ENCODE measurements around the gene TIMM23.
"Not testable (repeated sequence)": the region's sequence is repeated elsewhere in the genome, so short reads cannot be mapped to it uniquely, and the experiment has no call there.

The TIMM23 gene, protein sequence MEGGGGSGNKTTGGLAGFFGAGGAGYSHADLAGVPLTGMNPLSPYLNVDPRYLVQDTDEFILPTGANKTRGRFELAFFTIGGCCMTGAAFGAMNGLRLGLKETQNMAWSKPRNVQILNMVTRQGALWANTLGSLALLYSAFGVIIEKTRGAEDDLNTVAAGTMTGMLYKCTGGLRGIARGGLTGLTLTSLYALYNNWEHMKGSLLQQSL

DNA sequence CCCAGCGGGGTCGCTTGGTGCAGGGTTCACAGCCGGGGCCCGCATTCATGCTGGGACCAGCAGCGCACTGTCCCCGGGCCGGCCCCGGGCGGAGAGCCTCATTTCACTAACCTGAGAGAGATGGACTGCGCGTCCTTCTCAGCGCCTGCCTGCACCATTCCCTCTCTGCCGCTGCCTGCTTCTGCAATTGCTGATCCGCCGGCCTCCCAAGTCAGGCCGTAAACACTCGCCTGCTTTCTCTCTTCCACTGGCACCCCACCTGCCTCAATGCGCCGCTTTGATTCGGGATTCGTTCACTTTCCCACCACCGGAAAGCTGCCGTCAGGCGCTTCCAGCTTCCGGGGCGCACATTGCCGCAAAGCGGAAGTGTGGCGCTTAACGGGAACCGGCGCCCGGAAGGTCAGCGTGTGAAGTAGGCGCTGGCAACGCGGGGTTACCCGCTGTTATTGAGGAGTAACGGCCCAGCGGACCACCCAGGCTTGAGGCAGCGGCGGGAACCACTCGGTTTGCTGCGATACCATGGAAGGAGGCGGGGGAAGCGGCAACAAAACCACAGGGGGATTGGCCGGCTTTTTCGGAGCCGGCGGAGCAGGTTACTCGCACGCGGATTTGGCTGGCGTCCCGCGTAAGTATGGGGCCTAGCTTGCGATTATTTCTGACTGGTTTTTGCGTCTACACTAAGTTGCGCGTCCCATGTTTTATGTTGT is at the start of gene TIMM23:
Gene TIMM23, plus strand, starts transcription at position 384 of the 707 bp plus-strand sequence. Its CDS starts 136 bp downstream, at position 520.
- H3K36me3 Mint-ChIP-seq (ENCODE audit: low read depth) = peaks cover 15% of the 10 kb centered on the region
- H3K4me3 Mint-ChIP-seq = peak within 1 kb of the TSS; percentile 100
- not testable (repeated sequence) for H3K9me3 Mint-ChIP-seq; H3K27me3 Mint-ChIP-seq (ENCODE audit: low read depth)
- H3K4me1 Mint-ChIP-seq (ENCODE audit: low read depth) = peaks cover 30% of the 10 kb centered on the region
- H3K27ac Mint-ChIP-seq = peak within 1 kb of the TSS; percentile 92

DNA sequence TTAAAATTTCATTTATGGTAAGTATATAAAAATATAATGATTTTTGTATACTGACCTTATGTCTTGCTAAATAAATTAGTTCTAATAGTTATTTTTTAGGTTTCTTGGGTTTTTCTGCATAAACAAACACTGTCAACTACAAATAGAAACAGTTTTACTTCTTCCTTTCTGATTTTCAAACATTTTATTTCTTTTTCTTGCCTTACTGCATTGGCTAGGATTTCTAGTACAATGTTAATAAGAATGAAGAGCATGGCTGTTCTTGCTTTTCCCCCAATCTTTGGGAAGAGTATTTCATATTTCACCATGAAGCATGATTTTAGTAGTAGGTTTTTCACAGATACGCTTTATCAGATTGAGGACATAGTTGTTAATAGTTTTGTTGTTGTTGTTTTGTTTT is 45.5 kb upstream of the TIMM23 start:
- not testable (repeated sequence) for H3K27me3 Mint-ChIP-seq (ENCODE audit: low read depth); H3K9me3 Mint-ChIP-seq; H3K27ac Mint-ChIP-seq; H3K4me1 Mint-ChIP-seq (ENCODE audit: low read depth); H3K36me3 Mint-ChIP-seq (ENCODE audit: low read depth); H3K4me3 Mint-ChIP-seq

DNA sequence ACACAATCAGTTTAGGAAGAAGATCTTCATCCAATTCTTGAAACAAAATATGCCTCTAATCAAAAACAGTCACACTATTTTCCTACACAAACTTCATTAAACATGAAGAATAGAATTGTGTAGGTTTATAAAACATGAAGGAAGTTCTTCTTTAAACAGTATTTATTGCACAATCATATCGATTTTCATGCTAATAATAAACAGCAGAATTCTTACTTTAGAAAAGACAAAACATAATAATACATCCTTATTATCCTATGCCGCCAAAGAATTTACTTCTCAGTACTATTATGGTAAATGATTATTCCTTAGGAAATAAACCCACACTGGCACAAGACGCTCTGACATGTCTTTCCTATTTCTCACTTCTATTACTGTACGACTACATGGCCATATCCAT is 41.0 kb upstream of the TIMM23 start:
- peaks cover 15% of the 10 kb centered on the region for H3K36me3 Mint-ChIP-seq (ENCODE audit: low read depth)

DNA sequence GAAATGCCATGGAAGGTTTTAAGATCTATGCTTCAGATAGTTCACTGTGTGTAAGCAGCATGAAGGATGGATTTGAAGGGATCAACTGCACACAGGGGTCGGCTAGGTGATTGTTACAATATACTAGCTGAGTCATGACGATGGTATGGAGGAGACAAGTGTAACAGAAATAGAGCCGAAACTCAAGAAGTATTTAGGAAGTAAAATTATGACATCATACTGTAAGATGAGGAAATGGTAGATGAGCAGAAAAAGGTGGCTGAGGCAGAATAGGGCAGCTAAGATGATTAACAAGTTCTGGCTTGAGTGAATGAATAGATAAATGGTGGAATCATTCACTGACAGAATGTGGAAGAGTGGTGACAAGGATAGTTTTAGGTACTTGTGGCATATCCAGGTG is 37.5 kb upstream of the TIMM23 start:
- H3K4me3 Mint-ChIP-seq; H3K36me3 Mint-ChIP-seq (ENCODE audit: low read depth); H3K9me3 Mint-ChIP-seq; H3K27ac Mint-ChIP-seq; H3K27me3 Mint-ChIP-seq (ENCODE audit: low read depth); H3K4me1 Mint-ChIP-seq (ENCODE audit: low read depth): not testable (repeated sequence)

More for the DNA sequence above, 41.0 kb upstream of the TIMM23 start:
- H3K4me3 Mint-ChIP-seq; H3K27me3 Mint-ChIP-seq (ENCODE audit: low read depth); H3K4me1 Mint-ChIP-seq (ENCODE audit: low read depth); H3K9me3 Mint-ChIP-seq; H3K27ac Mint-ChIP-seq: not testable (repeated sequence)

DNA sequence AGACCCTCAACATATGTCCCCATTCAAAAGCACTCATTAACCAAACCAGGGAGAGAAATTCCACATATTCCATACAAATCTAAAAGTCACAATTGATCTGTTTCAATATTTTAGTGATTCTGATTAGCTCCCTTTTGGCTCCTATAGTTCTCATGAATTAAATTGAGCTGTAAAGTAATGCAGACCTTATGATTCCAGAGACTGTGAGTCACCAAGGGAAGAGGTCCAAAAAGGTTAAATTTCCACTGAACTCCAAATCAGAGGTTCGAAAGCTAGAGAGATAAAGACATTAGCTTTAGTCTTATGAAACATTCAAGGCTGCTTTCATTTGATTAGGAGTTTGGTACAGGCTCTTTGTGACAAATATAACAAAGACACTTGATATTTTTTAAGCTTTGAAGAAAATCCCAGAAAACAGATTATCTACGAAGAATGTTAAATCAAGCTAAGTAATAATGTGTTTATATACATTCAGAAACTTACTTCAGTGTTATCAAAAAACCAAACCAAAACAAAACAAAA is 33.1 kb upstream of the TIMM23 start:
- not testable (repeated sequence) for H3K9me3 Mint-ChIP-seq; H3K27ac Mint-ChIP-seq; H3K4me3 Mint-ChIP-seq; H3K27me3 Mint-ChIP-seq (ENCODE audit: low read depth); H3K36me3 Mint-ChIP-seq (ENCODE audit: low read depth); H3K4me1 Mint-ChIP-seq (ENCODE audit: low read depth)

DNA sequence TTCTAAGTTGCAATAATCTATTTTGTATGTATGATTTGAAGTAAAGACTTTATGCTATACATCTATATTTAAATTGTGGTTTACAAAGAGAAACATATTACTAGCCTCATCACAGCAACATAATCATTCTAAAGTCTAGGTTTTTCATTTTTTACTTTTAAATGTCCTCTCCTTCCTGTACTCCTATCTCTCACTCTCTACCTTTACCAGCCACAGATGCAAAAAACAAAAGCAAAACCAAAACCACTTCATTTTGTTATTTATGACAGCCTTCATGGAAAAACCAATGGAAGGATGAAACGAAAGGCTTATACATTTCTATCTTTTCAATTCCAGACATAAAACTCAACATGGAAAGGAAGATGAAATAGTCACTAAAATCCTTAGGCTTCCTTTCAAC is 31.1 kb upstream of the TIMM23 start:
- not testable (repeated sequence) for H3K4me1 Mint-ChIP-seq (ENCODE audit: low read depth); H3K27me3 Mint-ChIP-seq (ENCODE audit: low read depth); H3K36me3 Mint-ChIP-seq (ENCODE audit: low read depth); H3K4me3 Mint-ChIP-seq; H3K9me3 Mint-ChIP-seq; H3K27ac Mint-ChIP-seq

DNA sequence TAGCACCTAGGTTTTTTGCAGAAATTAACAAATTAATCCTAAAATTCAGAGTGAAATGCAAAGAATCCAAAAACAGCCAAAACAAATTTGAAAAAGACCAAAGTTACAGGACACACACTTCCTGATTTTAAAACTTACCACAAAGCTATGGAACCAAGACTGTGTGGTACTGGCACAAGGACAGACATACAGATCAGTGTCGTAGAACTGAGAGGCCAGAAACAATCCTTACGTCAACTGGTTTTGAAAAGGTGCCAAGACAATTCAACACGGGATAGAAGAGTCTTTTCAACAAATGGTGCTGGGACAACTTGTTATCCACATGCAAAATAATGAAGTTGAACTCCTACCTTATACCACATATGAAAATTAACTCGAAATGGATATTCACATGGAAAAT is 26.8 kb upstream of the TIMM23 start:
- H3K27ac Mint-ChIP-seq; H3K4me1 Mint-ChIP-seq (ENCODE audit: low read depth); H3K9me3 Mint-ChIP-seq; H3K27me3 Mint-ChIP-seq (ENCODE audit: low read depth); H3K36me3 Mint-ChIP-seq (ENCODE audit: low read depth); H3K4me3 Mint-ChIP-seq: not testable (repeated sequence)

DNA sequence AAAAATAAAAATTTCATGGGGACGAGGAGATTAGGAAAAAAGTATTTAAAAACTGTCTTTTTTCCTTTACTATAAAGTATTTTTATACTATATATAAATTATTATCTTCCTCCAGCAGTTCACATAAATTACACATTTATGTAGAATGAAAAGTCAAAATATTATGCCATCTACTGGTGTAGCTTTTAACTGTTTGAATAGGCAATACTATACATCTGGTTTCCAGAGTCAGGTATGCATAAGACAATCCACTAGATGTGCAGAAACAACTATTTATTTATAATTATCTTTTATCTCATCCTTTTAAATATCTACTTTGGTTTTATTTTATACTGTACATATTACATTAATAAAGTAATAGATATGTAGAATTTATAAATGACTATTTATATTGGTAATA is 24.9 kb upstream of the TIMM23 start:
- not testable (repeated sequence) for H3K36me3 Mint-ChIP-seq (ENCODE audit: low read depth); H3K27ac Mint-ChIP-seq; H3K4me3 Mint-ChIP-seq; H3K9me3 Mint-ChIP-seq; H3K4me1 Mint-ChIP-seq (ENCODE audit: low read depth); H3K27me3 Mint-ChIP-seq (ENCODE audit: low read depth)

DNA sequence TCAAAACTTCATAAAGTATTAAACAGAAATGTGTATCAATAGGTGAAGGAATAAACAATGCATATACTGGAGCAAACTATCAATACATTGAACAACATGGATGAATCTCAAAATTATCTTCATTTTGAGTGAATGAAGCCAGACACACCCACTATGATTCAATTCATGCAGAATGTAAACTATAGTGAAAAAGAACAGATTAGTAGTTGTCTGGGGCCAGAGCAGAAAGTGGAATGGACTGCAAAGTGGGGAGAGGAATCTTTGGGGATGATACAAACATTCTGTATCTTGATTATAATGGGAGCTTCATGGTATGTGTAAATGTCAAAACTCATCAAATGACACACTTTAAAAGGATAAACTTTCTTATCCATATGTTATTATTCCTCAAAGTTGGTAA is 23.5 kb upstream of the TIMM23 start:
- H3K4me3 Mint-ChIP-seq; H3K27me3 Mint-ChIP-seq (ENCODE audit: low read depth); H3K27ac Mint-ChIP-seq; H3K36me3 Mint-ChIP-seq (ENCODE audit: low read depth); H3K9me3 Mint-ChIP-seq; H3K4me1 Mint-ChIP-seq (ENCODE audit: low read depth): not testable (repeated sequence)

DNA sequence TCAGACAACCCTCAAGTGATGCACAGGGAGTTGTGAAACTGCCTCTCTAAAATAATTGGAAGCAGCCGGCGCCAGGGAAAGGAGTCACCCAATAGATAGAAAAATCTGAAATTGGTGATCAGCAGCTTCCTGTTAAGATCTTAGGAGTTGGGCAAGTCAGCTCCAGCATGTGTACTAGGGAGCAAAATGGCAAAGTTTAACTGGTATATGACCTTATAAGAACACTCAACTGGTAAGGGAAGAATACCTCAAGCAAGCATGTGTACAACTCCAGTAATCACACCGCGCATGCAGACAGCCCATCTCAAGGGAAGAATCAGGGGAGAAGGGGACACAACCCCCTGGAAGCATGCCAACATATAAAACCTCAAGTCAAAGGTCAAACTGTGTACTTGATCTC is 17.9 kb upstream of the TIMM23 start:
- H3K4me1 Mint-ChIP-seq (ENCODE audit: low read depth); H3K36me3 Mint-ChIP-seq (ENCODE audit: low read depth); H3K27me3 Mint-ChIP-seq (ENCODE audit: low read depth); H3K4me3 Mint-ChIP-seq; H3K9me3 Mint-ChIP-seq; H3K27ac Mint-ChIP-seq: not testable (repeated sequence)

DNA sequence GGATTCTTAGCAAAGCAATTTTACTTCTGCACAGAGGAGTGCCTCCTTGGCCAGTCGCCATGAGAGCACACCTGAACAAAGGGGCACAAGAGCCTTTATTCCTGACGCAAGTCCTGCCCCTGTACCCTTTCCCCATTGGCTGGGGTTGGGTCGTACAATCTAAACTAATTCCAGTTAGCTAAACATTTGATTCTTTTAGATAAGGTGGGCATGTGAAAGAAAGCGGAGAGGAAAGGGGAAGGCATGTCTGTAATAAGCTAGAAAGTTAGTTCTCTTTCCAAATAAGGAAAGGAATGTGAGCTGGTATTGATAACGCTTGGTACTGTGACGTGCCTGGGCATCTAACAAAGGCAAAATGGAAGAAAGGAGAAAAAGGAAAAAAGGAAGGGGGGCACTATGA is 15.7 kb upstream of the TIMM23 start:
- not testable (repeated sequence) for H3K27me3 Mint-ChIP-seq (ENCODE audit: low read depth); H3K4me3 Mint-ChIP-seq; H3K36me3 Mint-ChIP-seq (ENCODE audit: low read depth); H3K27ac Mint-ChIP-seq; H3K4me1 Mint-ChIP-seq (ENCODE audit: low read depth); H3K9me3 Mint-ChIP-seq

DNA sequence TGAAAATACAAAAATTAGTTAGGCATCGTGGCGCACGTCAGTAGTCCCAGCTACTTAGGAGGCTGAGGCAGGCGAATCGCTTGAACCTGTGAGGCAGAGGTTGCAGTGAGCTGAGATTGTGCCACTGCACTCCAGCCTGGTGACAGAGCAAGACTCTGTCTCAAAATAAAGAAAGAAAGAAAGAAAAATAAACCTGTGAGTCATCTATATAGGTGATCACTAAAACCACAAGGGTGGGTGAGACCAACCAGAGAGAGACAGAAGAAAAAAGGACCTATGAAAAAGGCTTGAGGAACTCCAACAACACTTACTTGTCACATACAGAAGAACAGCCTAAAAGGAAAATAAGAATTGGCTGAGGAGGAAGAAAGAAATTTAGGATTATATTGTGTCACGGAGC is 14.4 kb upstream of the TIMM23 start:
- not testable (repeated sequence) for H3K4me1 Mint-ChIP-seq (ENCODE audit: low read depth); H3K4me3 Mint-ChIP-seq; H3K9me3 Mint-ChIP-seq; H3K36me3 Mint-ChIP-seq (ENCODE audit: low read depth); H3K27ac Mint-ChIP-seq; H3K27me3 Mint-ChIP-seq (ENCODE audit: low read depth)

DNA sequence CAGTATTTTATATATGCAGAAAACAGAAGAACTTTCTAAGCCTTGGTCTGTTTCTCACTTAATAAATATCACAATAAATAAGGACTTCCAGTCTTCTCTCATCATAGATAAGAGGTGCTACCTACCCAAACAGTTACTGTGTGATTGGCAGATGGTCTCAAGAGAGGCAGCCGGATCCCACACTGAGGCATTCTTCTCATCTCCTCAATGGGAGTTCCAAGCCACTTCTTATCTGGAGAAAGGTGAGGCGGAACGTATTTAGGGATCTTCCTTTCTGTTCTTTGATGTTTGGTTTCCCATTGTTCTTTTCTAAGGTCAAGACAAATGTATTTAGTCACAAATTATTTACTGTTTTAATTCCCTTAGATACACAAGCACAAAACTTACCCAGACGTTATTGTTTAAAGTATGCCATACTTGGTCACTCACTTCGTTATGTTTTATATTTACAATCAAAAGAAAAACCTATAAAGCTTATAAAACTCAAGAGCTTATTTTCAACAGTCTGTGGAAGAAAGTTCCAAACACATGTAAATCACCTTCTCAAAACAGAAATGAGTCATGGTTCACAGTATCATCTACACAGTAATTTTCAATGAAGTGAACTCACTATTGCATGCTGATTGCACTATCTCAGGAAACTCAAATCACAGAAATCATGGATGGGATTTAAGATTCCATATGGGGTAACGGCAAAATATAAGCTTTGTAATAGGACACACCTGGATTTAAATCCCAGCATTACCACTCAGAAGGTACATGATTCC is 9.4 kb upstream of the TIMM23 start:
- not testable (repeated sequence) for H3K9me3 Mint-ChIP-seq; H3K27me3 Mint-ChIP-seq (ENCODE audit: low read depth); H3K4me1 Mint-ChIP-seq (ENCODE audit: low read depth); H3K4me3 Mint-ChIP-seq; H3K36me3 Mint-ChIP-seq (ENCODE audit: low read depth); H3K27ac Mint-ChIP-seq

DNA sequence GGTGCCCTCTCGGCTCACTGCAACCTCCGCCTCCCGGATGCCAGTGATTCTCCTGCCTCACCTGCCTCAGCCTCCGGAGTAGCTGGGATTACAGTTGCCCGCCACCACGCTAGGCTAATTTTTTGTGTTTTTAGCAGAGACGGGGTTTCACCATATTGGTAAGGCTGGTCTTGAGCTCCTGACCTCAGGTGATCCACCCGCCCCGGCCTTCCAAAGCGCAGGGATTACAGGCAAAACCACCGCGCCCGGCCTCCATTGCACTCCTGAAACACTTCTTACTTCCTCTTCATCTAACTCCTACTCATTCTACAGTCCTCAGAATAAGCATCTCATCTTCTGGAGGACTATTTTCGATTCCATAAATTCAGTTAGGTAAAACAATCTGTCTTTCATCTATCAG is 1.3 kb upstream of the TIMM23 start:
- Mint-ChIP-seq H3K4me3 (peak overlapping the region; percentile 100), H3K36me3 (ENCODE audit: low read depth) (peaks cover 13% of the 10 kb centered on the region), H3K4me1 (ENCODE audit: low read depth) (peaks cover 28% of the 10 kb centered on the region)
- H3K9me3 Mint-ChIP-seq; H3K27me3 Mint-ChIP-seq (ENCODE audit: low read depth); H3K27ac Mint-ChIP-seq: not testable (repeated sequence)

DNA sequence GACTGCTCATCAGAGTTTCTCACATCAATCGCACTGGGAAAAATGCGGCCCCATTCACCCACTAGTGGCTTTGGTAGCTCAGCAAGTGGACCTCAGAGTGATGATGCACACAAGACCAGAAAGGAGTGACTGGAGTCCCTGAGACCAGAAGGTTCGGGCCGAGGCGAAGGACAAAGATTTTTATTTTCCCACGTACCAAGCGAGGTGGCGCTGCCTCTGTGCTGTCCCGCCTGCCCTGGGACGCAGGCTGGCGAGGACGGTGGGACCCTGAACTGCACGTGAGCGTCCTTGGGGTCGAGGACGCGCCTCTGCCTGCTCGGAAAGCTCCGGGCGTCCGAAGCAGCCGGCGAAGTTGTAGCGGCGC is 565 bp upstream of the TIMM23 start:
- Mint-ChIP-seq H3K4me3 (peak overlapping the region; percentile 100), H3K27ac (peak overlapping the region; percentile 88), H3K36me3 (ENCODE audit: low read depth) (peaks cover 14% of the 10 kb centered on the region), H3K4me1 (ENCODE audit: low read depth) (peaks cover 30% of the 10 kb centered on the region)
- not testable (repeated sequence) for H3K9me3 Mint-ChIP-seq; H3K27me3 Mint-ChIP-seq (ENCODE audit: low read depth)

Measured in T-helper 1 cell treated with Interleukin-12 subunit alpha and Interleukin-12 subunit beta and Interleukin-4 antibody, amounts not matched to agents 30 μg/mL and 1 μg/mL, for 36 hours (primary cell).